MV-4-11 (cell line): Measurements from ENCODE around the gene EYS.

Source experiments
- DNase-seq: peaks from one replicate; lab custom pipeline; 2025; lab: John Stamatoyannopoulos, UW

EYS gene

DNA sequence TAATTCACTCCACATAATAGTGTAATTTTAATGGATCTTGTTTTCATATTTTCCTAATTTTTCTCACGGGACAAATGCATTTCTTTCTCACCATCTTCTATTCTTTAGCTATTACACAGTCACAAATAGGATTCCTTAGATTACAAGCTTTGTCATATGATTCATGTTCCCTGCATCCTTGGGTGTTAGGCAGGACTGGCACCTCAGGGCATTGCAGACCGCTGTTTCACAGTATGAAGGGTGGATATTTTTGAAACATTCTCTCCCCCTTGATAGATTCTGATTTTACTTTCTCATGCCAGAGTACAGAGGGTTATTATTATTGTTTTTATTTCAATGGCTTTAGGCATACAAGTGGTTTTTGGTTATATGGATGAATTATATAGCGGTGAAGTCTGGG lies 1469.0 kb downstream of the EYS start:
- DNase-seq, result no peak

DNA sequence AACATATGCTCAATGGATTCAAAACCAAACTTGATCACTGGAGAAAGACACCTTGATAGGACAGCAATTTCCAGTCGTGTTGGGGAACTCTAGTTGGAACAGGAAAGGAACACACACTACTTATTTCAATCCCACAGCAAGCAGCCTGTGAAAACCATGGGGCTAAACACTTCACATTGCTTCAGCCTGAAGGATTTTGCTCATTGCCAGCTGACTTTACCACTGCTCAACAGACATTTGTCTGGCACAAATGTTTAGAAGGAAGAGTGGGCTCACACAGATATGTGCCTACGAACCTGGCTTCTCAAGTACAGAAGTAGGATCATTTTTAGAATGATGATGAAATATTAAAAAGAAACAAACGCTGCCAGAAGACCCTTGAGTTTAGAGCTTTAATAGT lies 1473.3 kb downstream of the EYS start:
- no peak for DNase-seq

DNA sequence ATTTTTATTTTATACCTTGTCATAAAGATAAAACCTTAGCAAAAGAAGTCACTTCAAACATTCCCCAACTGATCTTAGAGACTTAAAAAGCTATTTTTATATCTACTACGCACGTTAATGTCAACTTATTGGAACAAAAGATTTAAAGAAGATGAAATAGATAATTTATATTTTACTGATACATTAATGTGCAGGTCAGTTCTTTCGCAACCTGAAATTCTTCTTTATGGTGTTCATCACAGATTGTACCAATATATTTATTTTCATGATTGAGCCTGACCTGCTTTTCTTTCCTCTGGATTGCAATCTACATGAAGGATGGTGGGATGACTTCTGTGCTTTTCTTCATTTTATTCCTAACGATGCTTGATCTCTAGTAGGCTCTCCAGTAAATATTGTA lies 1475.1 kb downstream of the EYS start:
- DNase-seq, result no peak

DNA sequence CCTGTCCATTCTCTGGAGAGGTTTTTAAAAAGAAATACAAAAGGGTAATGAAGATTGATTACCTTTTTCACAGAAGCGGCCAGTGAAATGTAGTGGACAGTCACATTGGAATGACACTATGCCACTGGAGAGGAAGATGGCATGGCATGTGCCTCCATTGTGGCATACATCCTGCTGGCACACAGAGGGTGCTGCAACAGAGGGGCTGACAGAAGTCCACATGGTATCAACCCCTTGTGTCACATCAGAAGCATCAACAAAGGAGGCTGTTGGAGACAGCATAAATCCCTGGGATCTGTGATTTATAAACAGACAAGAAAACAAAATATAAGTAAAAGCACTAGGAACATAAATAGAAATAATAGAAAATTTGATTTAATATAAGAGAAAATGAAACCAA lies 1476.5 kb downstream of the EYS start:
- DNase-seq, result no peak

DNA sequence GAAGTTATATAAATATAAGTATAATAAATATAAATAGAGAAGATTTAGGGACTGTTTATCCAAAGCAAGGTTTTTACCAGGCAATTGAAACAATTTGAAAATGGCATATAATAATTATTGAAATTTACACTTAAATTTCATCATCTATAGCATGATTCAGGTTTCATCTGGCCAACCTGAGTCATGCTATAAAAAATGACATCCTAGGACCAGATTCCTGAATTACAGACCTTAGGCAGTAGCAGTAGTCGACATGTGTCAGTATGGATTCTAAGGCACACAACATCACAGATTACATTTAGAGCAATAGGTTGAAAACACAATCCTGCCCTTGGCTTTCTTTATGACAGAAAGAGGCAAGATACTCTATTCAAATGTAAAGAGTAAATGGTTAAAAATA lies 1479.2 kb downstream of the EYS start:
- no peak for DNase-seq

DNA sequence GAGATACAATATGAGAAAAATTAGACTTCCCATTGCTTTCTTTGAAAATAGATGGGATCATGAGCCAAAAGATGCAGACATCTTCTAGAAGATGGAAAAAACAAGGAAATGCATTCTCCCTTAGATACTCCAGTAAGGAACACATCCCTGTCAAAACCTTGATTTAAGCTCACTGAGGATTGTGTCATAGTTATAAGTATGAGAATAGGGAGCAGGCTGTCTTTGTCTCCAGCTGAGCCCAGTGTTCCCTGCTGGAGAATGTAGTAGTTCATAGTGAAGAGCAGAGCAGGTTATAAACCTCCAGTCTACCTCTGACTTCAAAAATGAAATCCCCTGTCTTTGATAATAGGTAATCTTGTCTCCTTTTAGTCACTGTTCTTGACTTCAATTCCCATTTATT lies 1481.5 kb downstream of the EYS start:
- no peak for DNase-seq

DNA sequence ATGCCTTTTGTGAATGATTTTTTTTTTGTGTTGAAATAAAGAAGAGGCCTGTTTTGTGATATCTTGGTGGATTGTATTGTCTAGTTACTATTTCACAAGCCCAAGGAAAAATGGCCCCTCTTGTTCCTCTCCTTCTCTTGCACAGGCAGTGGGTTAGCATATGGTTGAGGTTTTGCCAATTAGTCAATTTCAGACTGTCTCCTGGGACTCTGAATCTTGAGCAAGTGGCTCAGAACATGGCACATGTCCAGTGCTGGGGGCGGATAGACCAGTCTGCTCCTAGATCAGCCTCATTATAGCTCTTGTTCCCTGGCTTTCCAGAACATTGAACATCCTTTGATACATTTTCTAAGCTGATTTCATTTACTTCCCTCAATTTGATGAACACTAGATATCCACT lies 1482.2 kb downstream of the EYS start:
- no peak for DNase-seq

DNA sequence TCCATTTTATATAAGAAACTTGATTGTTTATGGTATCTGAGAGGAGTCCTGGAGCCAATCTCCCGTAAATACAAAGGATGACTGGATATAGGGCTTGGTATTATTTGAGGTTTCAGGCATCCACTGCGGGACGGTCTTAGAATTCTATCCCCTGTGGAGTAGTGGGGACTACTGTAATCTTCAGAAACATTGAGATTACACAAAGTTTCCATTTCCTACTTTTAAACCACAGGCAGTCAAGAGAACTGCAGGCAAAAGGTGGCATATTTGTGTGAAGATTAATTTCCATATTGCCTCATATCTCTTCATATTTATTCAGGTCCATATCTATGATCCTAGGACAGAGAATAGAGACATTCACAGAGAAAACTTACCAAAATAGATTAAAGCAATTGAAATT lies 1485.2 kb downstream of the EYS start:
- no peak for DNase-seq

DNA sequence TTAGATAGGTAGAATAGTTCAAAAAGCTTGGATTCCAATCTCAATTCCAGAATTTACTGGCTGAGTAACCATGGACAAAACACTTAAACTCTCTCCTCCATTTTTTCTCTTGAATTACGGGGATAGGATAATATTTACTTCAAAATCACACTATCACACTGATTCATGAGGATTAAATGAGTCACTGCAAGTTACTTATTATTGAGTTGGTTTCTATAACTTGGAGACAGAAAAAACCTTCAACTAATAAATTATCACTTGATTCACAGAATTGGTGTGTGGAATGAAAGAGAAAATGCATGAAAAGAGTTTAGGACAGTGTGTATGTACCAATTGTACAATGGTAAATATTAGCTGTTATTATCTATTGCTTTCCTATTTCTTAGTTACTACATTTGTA lies 1486.2 kb downstream of the EYS start:
- DNase-seq, result no peak

DNA sequence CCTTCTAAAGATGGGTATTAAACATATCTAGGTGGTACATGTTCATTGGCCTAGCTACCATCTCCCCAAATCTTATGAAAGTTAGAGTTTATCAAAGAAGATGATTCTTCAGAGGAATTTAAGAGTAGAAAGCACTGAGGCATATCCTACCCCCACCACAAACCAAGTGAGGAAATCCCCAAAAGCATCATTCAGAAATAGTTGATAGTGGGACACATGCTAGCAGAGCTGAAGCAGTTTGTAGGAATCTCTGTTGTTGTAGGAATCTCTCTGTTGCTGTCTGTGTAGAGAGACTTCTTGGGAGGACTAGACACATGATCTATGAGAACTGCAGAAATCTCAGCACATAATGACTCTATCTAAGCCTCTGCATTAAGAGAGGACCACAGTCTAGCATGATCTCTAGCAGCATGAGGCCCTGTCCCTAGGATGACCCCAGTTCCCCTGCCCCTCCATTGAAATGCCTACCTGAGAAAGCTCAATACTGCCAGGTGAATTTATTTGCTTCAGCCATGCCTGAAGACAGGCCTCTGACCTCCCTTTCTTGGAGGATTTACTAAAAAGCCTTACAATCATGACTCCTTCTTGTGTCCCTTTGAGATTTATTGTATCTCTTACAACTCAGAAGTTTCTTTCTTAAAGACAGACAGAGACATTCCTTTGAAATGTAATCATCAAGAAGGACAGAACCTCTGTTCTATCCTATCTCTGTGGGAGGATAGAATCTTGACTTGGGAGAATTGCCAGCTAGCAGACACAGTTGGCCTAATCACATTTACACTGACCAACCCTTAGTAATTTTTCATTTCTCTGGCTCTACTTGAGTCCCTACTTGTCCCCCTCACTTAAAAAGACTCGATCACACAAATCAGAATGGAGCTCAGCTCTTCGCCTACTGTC lies 1489.1 kb downstream of the EYS start:
- DNase-seq, result no peak

DNA sequence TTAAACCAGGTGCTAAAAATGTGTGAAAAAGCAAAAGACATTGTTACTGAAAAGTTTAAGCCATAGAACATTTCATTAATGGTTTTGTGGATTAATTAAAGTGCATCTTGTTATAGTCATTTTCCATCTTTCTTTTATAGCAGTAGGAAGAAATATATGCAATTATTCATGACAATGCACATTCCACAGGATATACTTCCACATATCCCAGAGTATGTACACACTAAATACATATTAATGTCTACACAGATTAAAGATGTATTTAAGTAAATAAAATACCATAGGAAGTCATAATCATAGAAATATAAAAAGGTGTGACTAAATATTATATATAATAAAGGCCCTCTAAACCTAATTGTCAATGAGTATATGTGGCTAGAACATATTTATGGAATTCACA lies 1492.7 kb downstream of the EYS start:
- DNase-seq, result no peak

DNA sequence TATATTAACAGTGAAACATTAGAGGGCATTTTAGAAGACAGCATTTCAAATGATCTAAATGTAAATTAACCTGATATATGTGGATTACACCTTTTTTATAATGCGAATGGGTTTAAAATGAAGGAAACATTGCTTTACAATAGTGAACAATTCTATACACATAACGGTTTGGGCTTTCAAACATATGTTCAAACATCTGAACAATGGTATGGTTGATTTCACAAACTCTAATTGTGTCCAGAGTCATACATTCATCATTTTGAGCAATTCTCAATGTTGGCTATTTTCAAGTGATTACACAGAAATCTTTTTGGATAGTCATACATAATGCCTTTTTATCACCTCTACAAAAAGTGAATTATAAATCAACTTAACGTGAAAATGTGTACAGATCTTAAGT lies 1493.3 kb downstream of the EYS start:
- no peak for DNase-seq

DNA sequence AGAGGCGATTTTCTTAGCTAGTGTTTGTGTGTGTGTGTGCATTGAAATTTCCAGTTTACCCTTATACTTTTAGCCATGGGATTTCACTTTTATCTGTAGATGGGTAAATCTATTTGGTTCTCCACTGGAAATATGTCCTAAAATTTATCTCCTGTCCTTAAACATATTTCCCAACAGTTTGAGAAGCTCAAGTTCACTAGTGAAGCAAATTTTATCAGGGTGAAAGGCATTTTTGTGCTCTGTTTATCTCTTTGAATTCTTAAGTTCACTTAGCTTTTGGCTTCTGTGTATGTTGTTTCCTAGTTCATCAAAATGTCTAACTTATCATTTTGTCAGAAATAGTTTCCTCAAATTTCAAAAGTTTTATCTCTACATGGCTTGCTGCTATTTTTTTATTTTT lies 1509.8 kb downstream of the EYS start:
- DNase-seq, result no peak

DNA sequence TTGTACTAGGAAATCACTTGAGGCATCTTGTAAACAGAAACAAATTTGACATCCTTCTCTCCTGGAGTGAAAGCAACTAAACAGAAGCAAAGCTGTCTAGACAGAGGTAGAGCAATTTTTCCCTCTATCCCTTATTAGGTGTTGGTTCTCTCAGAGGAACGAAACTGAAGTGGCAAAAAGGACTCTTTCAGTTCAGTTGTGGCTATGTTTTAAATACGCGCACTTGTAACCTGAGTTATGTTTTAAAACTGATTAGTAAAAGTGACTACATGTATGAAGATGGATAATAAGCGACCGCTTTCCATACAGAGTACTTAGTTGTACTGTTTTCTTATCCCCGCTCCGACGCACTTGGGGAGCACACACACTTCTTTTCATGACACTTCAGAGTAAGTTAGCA lies 1520.4 kb downstream of the EYS start:
- DNase-seq, result no peak

DNA sequence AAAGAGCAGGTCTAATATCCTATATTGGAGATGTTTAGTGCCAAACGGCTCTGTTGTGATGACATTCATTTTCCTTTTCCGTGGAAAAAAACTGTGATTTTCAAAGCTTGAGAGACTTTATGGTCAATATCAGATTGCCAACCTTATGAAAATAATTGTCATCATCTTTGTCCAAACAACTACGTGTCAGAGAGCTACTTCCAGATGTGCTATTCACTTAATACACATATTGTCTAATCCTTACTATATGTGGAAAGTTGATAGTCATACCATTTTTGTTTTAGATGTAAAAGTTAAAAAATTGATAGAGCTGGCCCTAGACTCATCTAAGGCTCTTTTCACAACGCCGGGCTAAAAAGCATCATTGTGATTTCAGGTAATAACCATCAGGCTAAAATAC lies 1521.4 kb downstream of the EYS start:
- DNase-seq, result no peak

DNA sequence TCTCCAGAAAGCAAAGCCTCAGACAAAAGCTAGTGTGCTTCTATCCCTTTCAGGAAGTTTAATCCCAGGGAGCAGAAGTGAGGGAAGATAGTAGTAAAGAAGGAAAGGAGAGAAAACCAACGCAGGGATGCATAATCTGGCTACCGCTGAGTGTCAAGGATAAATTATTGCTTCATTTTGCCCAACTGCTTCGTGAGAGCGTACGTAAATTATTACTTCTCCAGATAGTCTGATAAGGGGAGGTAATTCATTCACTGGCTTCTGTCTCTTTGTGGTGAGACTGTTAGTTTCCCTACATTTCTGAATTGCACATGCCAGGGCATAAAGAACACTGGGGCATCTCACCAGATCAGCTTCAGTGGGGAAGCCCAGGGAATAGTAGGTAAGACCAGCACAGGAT lies 1531.7 kb downstream of the EYS start:
- no peak for DNase-seq

DNA sequence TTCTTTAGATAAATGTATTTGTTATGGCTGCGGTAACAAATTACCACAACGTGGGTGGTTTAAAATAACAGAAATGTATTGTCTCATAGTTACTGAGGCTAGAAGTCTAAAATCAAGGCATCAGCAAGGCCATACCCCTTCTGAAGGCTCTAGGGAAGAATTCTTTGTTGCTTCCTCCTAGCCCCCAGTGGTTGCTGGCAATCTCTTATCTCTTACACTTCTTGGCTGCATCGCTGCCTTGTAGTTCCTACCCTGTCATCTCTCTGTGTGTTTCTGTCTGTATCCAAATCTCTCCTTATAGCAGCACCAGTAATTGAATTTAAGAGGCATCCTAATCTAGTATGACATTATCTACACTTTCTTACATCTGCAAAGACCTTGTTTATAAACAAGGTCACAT lies 1536.7 kb downstream of the EYS start:
- no peak for DNase-seq

DNA sequence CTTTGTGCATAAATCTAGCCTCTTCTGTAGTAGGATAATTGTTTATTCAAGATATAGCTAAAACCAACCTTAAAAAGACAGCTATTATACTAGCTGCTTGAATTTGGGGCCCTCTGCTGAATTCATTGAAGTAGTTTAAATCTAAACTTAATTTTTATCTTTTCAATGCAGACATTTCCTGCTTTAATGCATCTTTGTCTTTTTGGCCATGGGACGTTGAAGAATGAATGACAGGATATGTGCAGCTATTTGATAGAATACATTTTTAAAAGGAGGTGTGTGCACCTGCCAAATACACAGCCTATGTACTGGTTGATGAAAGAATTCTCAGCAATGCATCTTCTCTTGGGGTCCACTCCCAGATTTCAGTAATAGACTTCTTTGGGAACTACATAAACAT lies 1546.5 kb downstream of the EYS start:
- DNase-seq, result no peak

DNA sequence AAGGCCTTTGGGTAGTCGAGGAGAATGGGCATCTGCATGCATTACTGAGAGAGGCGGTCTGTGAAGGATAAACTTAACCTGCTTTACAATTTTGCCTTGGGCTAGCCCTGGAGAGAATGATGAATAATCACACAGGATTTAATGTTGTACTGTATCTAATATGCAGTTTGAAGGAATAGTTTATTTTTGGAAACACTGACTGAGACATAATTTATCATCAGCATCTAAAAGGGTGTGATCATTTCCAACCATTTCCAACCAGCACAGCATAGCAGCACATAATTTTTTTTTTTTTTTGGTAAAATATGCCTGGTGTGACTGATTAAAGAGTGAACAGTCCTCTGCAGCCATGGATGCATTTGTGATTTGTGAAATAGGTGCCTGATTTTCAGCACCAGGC lies 1552.0 kb downstream of the EYS start:
- no peak for DNase-seq

DNA sequence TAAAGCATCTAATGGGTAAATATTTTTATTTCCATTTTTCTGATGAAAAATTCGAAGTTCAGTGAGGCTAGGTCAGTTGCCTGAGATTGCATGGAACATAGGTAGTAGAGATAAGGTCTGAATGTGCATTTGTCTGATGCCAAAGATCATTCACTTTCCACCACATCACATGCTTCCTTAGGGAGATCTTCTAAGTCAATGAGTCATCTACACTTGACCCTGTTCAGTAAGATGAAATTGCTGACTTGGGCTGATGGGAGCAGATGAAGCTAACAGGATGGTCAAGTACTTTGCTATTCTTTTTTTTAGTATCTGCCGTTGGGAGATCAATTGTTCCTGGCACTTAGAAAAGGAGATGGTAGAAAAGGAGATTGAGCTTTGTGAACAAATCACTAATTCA lies 1560.2 kb downstream of the EYS start:
- no peak for DNase-seq

DNA sequence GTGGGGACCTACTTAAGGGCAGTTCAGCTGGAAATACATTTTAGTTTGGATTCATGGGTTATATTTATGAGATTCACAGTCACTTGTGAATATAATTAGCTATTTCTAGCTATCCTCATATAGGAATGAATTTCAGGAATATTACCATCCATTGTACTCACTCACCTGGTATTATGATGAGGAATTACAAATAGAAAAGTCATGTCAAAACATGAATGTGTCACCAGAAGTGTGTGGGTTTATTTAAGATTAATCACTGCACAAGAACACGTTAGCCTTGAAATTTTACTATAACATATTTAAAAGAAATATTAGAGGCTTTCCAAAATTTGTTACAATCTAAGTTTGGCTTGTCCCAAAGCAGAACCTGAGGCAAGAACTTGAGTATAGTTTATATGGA lies 1560.9 kb downstream of the EYS start:
- DNase-seq, result no peak

DNA sequence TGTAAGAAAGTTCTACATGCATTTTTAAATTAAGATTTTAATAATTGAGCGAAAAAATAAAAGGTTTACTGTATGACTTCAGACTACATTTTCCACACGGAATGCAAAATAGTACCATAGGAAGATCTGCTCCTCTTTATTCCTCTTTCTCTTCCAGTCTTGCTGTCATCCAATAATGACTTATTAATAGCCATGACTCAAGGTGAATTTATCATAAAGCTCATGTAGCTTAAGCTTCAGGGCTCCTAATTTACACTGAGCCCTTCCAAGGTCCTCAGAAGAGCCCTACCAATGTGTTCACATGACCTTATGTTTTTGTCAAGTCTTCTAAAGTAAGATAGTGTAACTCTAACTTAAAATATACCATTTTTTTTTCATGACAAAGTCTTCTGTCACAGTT lies 1561.4 kb downstream of the EYS start:
- no peak for DNase-seq

DNA sequence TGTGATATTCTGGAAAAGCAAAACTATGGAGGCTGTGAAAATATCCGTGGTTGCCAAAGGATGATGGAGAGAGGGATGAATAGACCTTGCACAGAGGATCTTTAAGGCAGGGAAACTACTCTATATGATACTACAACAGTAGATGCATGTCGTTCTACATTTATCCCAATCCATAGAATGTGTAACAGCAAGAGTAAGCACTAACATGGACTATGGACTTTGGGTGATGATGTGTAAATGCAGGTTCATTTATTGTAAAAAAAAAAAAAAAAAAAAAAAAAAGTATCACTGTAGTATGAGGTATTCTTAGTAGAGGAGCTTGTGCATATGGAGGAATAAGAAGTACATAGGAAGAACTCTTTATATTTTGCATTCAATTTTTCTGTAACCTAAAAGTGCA lies 1563.9 kb downstream of the EYS start:
- no peak for DNase-seq

DNA sequence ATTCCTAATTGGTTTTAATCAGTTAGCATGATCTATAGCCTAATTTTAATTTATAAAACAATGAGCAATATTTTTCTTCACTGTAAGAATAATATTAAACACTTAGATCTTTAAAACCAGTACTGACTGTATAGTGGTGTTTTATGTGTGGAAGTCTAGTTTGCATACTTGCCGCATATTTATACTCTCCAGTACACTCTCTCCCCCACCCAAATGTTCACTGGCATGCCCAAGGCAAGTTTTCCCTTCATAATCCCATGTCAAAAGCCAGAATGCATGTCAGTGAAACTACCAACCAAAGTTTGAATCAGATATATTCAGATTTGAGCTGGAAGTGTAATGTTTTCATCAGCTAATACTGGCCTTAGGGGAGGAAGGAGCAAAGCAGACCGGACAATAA lies 1565.3 kb downstream of the EYS start:
- DNase-seq, result no peak
